NCI-H748 (cell line): Measurements from ENCODE around the gene GATB.

ENCODE experiments used
- DNase-seq: peaks from one replicate; lab custom pipeline; 2025; ENCODE audit not compliant: unreplicated experiment; lab: John Stamatoyannopoulos, UW

The GATB gene

GRCh38 chr4:151676301-151676700 is 84.5 kb downstream of the GATB start:
- no peak for DNase-seq

- DNase-seq, result no peak
These were observed 85.3 kb downstream of the GATB start for GRCh38 chr4:151675411-151675971.

- DNase-seq, result no peak
These were observed 85.9 kb downstream of the GATB start for GRCh38 chr4:151674804-151675391.

GRCh38 chr4:151673908-151674520 is 86.8 kb downstream of the GATB start:
- no peak for DNase-seq

- no peak for DNase-seq
These were observed 87.8 kb downstream of the GATB start for GRCh38 chr4:151672996-151673395.

GRCh38 chr4:151671541-151672059 is 89.2 kb downstream of the GATB start:
- no peak for DNase-seq

GRCh38 chr4:151670843-151671242 is 90.0 kb downstream of the GATB start:
- no peak for DNase-seq

GRCh38 chr4:151669990-151670389 is 90.8 kb downstream of the GATB start:
- no peak for DNase-seq

GRCh38 chr4:151668689-151669402 is 92.0 kb downstream of the GATB start:
- no peak for DNase-seq

GRCh38 chr4:151667666-151668065 is 93.1 kb downstream of the GATB start:
- no peak for DNase-seq

GRCh38 chr4:151667048-151667447 is 93.8 kb downstream of the GATB start:
- DNase-seq, result no peak

GRCh38 chr4:151666501-151666900 is 94.3 kb downstream of the GATB start:
- no peak for DNase-seq

- no peak for DNase-seq
These were observed 95.1 kb downstream of the GATB start for GRCh38 chr4:151665785-151666127.

GRCh38 chr4:151665022-151665784 is 95.6 kb downstream of the GATB start:
- no peak for DNase-seq

GRCh38 chr4:151664289-151664688 is 96.5 kb downstream of the GATB start:
- DNase-seq, result no peak

- no peak for DNase-seq
These were observed 97.7 kb downstream of the GATB start for GRCh38 chr4:151663109-151663508.

GRCh38 chr4:151661873-151662272 is 98.9 kb downstream of the GATB start:
- DNase-seq, result no peak

- DNase-seq, result no peak
These were observed 100.1 kb downstream of the GATB start for GRCh38 chr4:151660676-151661075.

GRCh38 chr4:151659601-151660364 is 101.0 kb downstream of the GATB start:
- DNase-seq, result no peak

GRCh38 chr4:151658959-151659600 is 101.7 kb downstream of the GATB start:
- DNase-seq, result no peak
